GM18508 (cell line): ENCODE data around the gene CCDC74B.
"Not testable (repeated sequence)": the region's sequence is repeated elsewhere in the genome, so short reads cannot be mapped to it uniquely, and the experiment has no call there.

Source experiments
- ATAC-seq: cut with Tn5 transposase; IDR thresholded peaks from one replicate; pipeline ENCODE4 v1.9.1; 2021; ENCODE audit warnings: moderate number of reproducible peaks; ENCODE audit not compliant: insufficient read depth, unreplicated experiment

Gene CCDC74B

GRCh38 chr2:130128464-130128863 is 16.4 kb downstream of the CCDC74B start:
- ATAC-seq: not testable (repeated sequence)

- ATAC-seq: not testable (repeated sequence)
These were observed 17.2 kb downstream of the CCDC74B start for GRCh38 chr2:130127726-130128125.

GRCh38 chr2:130120924-130121323 is 24.0 kb downstream of the CCDC74B start:
- ATAC-seq: not testable (repeated sequence)

- not testable (repeated sequence) for ATAC-seq
These were observed 42.1 kb downstream of the CCDC74B start for GRCh38 chr2:130102597-130103363.
